ENCODE data around the gene PCDHGB2.
A peak's percentile ranks its signal among the peaks of the same experiment; 100 is the strongest.
"Not testable (repeated sequence)": the region's sequence is repeated elsewhere in the genome, so short reads cannot be mapped to it uniquely, and the experiment has no call there.

PCDHGB2 gene

DNA sequence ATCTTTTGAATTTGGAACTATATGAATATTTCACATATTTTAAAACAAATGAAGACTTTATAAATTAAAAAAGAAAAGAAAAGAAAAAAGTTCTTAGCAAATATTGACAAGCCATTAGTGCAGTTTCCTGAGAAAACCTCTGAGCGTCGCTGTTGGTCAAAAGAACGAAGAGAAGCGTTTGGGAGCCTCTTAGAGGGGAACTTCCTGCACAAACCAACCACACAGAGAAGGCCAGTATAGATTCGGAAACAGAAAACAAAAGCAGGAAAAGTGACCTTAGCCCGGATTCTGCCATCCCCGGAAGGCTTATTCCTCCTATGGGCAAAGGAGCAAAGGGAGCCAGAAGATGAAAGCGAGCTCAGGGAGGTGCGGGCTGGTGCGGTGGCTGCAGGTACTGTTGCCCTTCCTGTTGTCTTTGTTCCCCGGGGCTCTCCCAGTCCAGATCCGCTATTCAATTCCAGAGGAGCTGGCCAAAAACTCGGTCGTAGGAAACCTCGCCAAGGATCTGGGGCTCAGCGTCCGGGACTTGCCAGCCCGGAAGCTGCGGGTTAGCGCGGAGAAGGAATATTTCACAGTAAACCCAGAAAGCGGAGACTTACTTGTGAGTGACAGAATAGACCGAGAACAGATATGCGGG, at the start of gene PCDHGB2:
TSS of gene PCDHGB2 (plus strand) at position 205 of the 637 bp plus-strand sequence. CDS start at position 347, 142 bp downstream.
- Mint-ChIP-seq H3K36me3 (peaks cover 27% of the 10 kb centered on the region), H3K27me3 (peaks cover 61% of the 10 kb centered on the region), H3K4me1 (ENCODE audit: low read depth) (peaks cover 3% of the 10 kb centered on the region), H3K9me3 (ENCODE audit: low read depth) (peaks cover 14% of the 10 kb centered on the region), H3K27ac (no peak within 1 kb of the TSS), H3K4me3 (peak within 1 kb of the TSS; percentile 91)

GRCh38 chr5:141313711-141314110, 46.1 kb upstream of the PCDHGB2 start:
- peaks cover 7% of the 10 kb centered on the region for H3K4me1 Mint-ChIP-seq (ENCODE audit: low read depth)

GRCh38 chr5:141316963-141317362, 42.8 kb upstream of the PCDHGB2 start:
- peaks cover 52% of the 10 kb centered on the region for H3K36me3 Mint-ChIP-seq
- H3K4me3 Mint-ChIP-seq, result not testable (repeated sequence)

More at GRCh38 chr5:141313711-141314110, 46.1 kb upstream of the PCDHGB2 start:
- peaks cover 58% of the 10 kb centered on the region for H3K36me3 Mint-ChIP-seq
- no peaks in the 10 kb centered on the region for H3K27me3 Mint-ChIP-seq
- no peak overlapping the region for H3K4me3 Mint-ChIP-seq
- H3K9me3 Mint-ChIP-seq (ENCODE audit: low read depth), result peaks cover 34% of the 10 kb centered on the region
- H3K27ac Mint-ChIP-seq, result no peak overlapping the region

GRCh38 chr5:141319202-141319601, 40.6 kb upstream of the PCDHGB2 start:
- Mint-ChIP-seq H3K27me3 (no peaks in the 10 kb centered on the region), H3K4me1 (ENCODE audit: low read depth) (peaks cover 29% of the 10 kb centered on the region), H3K36me3 (peaks cover 43% of the 10 kb centered on the region), H3K4me3 (peak overlapping the region; percentile 96), H3K9me3 (ENCODE audit: low read depth) (peaks cover 34% of the 10 kb centered on the region), H3K27ac (no peak overlapping the region)

More at GRCh38 chr5:141316963-141317362, 42.8 kb upstream of the PCDHGB2 start:
- not testable (repeated sequence) for H3K27me3 Mint-ChIP-seq, H3K27ac Mint-ChIP-seq
- Mint-ChIP-seq H3K4me1 (ENCODE audit: low read depth) (peaks cover 29% of the 10 kb centered on the region), H3K9me3 (ENCODE audit: low read depth) (peaks cover 39% of the 10 kb centered on the region)

GRCh38 chr5:141319699-141320098, 40.1 kb upstream of the PCDHGB2 start:
- peak overlapping the region; percentile 96 for H3K4me3 Mint-ChIP-seq
- peak overlapping the region; percentile 97 for H3K27ac Mint-ChIP-seq
- H3K4me1 Mint-ChIP-seq (ENCODE audit: low read depth), result peaks cover 29% of the 10 kb centered on the region
- peaks cover 41% of the 10 kb centered on the region for H3K36me3 Mint-ChIP-seq
- H3K27me3 Mint-ChIP-seq, result no peaks in the 10 kb centered on the region
- H3K9me3 Mint-ChIP-seq (ENCODE audit: low read depth), result peaks cover 32% of the 10 kb centered on the region

DNA sequence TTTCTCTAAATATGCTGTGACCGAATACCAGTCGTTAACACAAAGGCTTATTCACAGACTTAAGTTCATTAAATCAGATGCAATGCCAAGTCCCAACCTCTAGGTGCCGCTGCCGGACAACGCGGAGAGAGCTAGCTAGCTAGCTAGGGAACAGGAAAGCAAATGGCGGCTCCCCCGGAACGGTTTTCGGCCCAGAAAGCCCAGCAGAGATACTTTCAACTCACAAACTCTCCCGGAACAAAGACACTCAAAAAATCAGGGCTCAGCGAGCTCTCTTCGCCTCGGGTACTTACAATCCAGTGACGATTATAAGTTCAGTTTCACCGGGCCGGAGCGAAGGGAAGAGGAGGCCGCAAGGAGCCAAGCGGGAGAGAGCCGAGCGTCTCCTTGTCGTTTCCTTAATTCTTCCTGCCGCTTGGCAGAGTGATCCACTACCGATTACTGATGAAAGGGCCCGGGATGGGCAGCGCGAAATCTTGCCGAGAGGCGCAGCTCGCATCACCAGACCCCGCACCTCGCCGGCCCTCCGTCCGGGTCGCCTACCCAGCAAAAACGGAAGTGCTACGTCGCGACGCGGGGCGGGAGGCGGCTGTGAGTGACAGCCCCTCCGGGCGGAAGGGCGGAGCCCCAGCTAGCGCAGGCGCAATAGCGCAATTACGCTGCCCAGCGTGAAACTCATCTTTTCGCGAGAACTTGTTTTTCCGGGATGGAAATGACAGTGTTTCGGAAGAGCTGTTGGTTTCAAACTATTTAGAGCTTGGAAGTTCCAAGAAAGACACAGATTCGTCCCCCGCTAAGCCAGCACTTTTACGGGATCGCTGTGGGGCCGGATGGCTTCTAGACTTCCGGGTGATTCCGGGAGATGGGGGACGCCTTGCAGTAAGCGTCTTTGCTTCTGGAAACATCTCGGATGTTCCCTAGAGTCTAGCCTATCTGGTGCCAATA, 39.3 kb upstream of the PCDHGB2 start, which contains the start of gene TAF7:
TSS of gene TAF7 (minus strand) at position 560 of the 945 bp plus-strand sequence. CDS start 740 bp downstream, outside the sequence.
- peak within 1 kb of the TSS; percentile 97 for H3K27ac Mint-ChIP-seq

DNA sequence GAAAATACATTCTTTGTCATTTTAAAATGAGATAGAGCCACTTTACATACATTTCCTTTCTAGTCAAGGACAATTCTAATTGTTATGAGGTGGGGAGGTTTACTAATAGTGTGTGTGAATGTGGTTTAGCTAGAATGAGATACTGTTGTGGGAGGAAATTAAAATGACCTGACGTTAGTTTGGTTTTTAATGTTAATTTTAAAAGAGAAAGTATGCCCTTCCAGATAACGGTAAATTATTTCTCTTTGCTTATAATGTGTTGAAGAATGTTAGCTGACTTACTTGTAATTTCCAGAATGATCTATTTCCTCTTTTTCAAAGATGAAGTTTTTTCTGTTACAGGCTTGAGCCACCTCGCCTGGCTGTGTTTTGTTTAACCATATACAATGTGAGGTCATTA, 37.5 kb upstream of the PCDHGB2 start:
- Mint-ChIP-seq H3K36me3 (peaks cover 31% of the 10 kb centered on the region), H3K4me3 (no peak overlapping the region), H3K27me3 (peaks cover 7% of the 10 kb centered on the region), H3K27ac (no peak overlapping the region), H3K4me1 (ENCODE audit: low read depth) (peaks cover 39% of the 10 kb centered on the region), H3K9me3 (ENCODE audit: low read depth) (peaks cover 21% of the 10 kb centered on the region)

More for the DNA sequence above, 39.3 kb upstream of the PCDHGB2 start, which contains the start of gene TAF7:
- peak within 1 kb of the TSS; percentile 96 for H3K4me3 Mint-ChIP-seq
- H3K9me3 Mint-ChIP-seq (ENCODE audit: low read depth), result peaks cover 24% of the 10 kb centered on the region
- peaks cover 33% of the 10 kb centered on the region for H3K36me3 Mint-ChIP-seq
- H3K27me3 Mint-ChIP-seq, result no peaks in the 10 kb centered on the region
- H3K4me1 Mint-ChIP-seq (ENCODE audit: low read depth), result peaks cover 29% of the 10 kb centered on the region

- H3K27ac Mint-ChIP-seq, result peak overlapping the region; percentile 82
- peaks cover 11% of the 10 kb centered on the region for H3K9me3 Mint-ChIP-seq (ENCODE audit: low read depth)
- peaks cover 21% of the 10 kb centered on the region for H3K36me3 Mint-ChIP-seq
- H3K4me3 Mint-ChIP-seq, result peak overlapping the region; percentile 92
- peaks cover 9% of the 10 kb centered on the region for H3K4me1 Mint-ChIP-seq (ENCODE audit: low read depth)
- H3K27me3 Mint-ChIP-seq, result peaks cover 26% of the 10 kb centered on the region
These were observed 33.5 kb upstream of the PCDHGB2 start for GRCh38 chr5:141326088-141326854.

GRCh38 chr5:141328231-141328630, 31.6 kb upstream of the PCDHGB2 start:
- Mint-ChIP-seq H3K4me3 (no peak overlapping the region), H3K27ac (no peak overlapping the region), H3K9me3 (ENCODE audit: low read depth) (peaks cover 9% of the 10 kb centered on the region), H3K4me1 (ENCODE audit: low read depth) (peaks cover 9% of the 10 kb centered on the region), H3K36me3 (peaks cover 20% of the 10 kb centered on the region), H3K27me3 (peaks cover 39% of the 10 kb centered on the region)

DNA sequence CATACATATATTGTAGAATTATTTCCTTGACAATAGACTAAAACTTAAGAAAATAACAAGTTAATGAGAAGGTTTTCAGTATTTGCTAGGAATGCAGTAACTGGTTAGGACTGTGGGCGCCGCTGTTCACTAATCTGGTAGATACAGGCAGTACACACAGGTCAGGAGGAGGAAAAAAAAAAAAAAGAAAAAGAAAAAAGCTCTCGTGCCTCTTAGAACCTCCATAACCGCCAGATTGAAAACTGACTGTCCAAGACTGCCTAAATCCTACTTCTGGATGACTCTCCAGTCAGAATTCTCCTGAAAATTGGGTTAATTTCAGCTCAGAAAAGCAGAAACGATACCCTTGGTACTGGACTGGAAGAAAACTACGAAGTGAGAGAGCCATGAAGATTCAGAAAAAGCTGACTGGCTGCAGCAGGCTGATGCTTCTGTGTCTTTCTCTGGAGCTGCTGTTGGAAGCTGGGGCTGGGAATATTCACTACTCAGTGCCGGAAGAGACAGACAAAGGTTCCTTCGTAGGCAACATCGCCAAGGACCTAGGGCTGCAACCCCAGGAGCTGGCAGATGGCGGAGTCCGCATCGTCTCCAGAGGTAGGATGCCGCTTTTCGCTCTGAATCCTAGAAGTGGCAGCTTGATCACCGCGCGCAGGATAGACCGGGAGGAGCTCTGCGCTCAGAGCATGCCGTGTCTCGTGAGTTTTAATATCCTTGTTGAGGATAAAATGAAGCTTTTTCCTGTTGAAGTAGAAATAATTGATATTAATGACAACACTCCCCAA, 29.3 kb upstream of the PCDHGB2 start, which contains the start of gene PCDHGA1:
TSS of gene PCDHGA1 (plus strand) at position 216 of the 782 bp plus-strand sequence.
- peaks cover 58% of the 10 kb centered on the region for H3K27me3 Mint-ChIP-seq

GRCh38 chr5:141332571-141332970, 27.2 kb upstream of the PCDHGB2 start:
- not testable (repeated sequence) for H3K4me1 Mint-ChIP-seq (ENCODE audit: low read depth); H3K27ac Mint-ChIP-seq; H3K4me3 Mint-ChIP-seq
- Mint-ChIP-seq H3K9me3 (ENCODE audit: low read depth) (peaks cover 33% of the 10 kb centered on the region), H3K36me3 (peaks cover 41% of the 10 kb centered on the region), H3K27me3 (peaks cover 64% of the 10 kb centered on the region)

More for the DNA sequence above, 29.3 kb upstream of the PCDHGB2 start, which contains the start of gene PCDHGA1:
- peaks cover 20% of the 10 kb centered on the region for H3K9me3 Mint-ChIP-seq (ENCODE audit: low read depth)
- H3K4me3 Mint-ChIP-seq, result peak within 1 kb of the TSS; percentile 32
- no peak within 1 kb of the TSS for H3K27ac Mint-ChIP-seq
- H3K4me1 Mint-ChIP-seq (ENCODE audit: low read depth), result peaks cover 9% of the 10 kb centered on the region
- peaks cover 36% of the 10 kb centered on the region for H3K36me3 Mint-ChIP-seq

DNA sequence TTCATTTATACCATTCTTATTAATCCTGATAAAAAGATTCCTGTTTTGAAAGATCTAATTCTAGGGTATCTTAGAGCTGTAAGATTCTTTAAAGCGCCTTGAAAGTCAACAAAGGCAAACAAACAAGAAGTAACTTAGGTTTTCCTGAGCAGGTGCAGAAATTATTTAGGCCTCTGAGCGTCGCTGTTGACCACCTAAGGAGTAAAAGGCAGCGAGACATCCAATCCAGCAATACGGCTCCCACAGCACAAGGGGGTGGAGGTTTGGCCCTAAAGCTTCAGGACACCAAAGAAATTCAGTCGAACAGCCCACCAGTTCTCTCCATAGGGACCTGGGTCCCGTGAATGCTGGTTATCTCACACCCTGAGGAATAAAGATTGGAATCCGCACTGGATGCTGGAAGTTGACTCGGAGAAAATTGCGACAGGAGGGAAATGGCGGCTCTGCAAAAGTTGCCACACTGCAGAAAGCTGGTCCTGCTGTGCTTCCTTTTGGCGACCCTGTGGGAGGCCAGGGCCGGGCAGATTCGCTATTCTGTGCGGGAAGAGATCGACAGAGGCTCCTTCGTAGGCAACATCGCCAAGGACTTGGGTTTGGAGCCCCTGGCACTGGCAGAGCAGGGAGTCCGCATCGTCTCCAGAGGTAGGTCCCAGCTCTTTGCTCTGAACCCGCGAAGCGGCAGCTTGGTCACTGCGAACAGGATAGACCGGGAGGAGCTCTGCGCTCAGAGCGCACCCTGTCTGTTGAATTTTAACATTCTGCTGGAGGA, 21.1 kb upstream of the PCDHGB2 start, which contains the start of gene PCDHGA2:
TSS of gene PCDHGA2 (plus strand) at position 223 of the 769 bp plus-strand sequence.
- Mint-ChIP-seq H3K9me3 (ENCODE audit: low read depth) (peaks cover 56% of the 10 kb centered on the region), H3K4me1 (ENCODE audit: low read depth) (no peaks in the 10 kb centered on the region), H3K4me3 (no peak within 1 kb of the TSS), H3K27ac (no peak within 1 kb of the TSS), H3K36me3 (peaks cover 47% of the 10 kb centered on the region), H3K27me3 (peaks cover 70% of the 10 kb centered on the region)

DNA sequence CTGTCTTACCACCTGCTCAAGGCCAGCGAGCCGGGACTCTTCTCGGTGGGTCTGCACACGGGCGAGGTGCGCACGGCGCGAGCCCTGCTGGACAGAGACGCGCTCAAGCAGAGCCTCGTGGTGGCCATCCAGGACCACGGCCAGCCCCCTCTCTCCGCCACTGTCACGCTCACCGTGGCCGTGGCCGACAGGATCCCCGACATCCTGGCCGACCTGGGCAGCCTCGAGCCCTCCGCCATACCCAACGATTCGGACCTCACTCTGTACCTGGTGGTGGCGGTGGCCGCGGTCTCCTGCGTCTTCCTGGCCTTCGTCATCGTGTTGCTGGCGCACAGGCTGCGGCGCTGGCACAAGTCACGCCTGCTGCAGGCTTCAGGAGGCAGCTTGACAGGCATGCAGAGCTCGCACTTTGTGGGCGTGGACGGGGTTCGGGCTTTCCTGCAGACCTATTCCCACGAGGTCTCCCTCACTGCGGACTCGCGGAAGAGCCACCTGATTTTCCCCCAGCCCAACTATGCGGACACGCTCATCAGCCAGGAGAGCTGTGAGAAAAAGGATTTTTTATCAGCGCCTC, 18.9 kb upstream of the PCDHGB2 start:
- Mint-ChIP-seq H3K27me3 (peaks cover 66% of the 10 kb centered on the region), H3K36me3 (peaks cover 42% of the 10 kb centered on the region), H3K9me3 (ENCODE audit: low read depth) (peaks cover 45% of the 10 kb centered on the region)
- not testable (repeated sequence) for H3K27ac Mint-ChIP-seq; H3K4me1 Mint-ChIP-seq (ENCODE audit: low read depth); H3K4me3 Mint-ChIP-seq
